Measurements from ENCODE around the gene HSF4. TPM values are rescaled to one million over a fixed set of nuclear protein-coding genes. Genes with fewer than 3 reads are reported as not detected.

The HSF4 gene
- total RNA-seq, 4 donors from 2014 or later, result 11.3 to 51.9 (median 42.3) TPM; not detected in 1

DNA sequence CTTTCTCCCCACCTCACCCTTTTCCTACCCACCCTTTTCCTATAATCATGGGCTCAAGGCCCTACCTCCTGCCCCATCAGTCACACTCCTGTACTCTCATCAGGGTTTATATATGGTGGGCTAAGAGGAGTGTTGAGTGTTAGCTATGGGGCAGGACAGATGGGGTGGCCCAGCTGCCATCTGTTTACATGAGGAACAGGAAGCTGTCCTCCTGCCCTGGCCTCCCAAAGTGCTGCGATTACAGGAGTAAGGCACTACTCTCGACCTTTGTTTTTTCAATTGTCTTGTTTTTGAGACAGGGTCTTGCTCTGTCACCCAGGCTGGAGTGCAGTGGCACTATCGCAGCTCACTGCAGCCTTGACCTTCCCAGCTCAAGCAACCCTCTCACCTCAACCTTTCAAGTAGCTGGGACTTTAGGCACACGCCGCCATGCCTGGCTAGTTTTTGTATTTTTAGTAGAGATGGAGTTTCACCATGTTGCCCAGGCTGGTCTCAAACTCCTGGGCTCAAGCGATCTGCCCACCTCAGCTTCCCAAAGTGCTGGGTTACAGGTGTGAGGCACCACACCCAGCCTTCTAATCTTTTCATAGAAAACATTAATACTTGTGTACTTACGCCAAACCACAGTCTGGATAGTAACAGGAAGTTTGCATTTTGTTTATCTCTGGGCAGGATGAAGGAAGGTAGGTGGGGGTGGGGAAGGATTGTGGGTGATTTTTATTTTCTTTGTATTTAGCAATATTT, 6.5 kb upstream of the HSF4 start:
- Histone ChIP-seq H3K27ac (no peak overlapping the region), H3K27me3 (no peaks in the 10 kb centered on the region), H3K36me3 (no peaks in the 10 kb centered on the region), H3K4me1 (peaks cover 0 to 24% of the 10 kb centered on the region in 2 donors), H3K4me3 (no peak overlapping the region), H3K9me3 (no peaks in the 10 kb centered on the region)
- DNase-seq, result no peak
- TF ChIP-seq, protein P1, sequence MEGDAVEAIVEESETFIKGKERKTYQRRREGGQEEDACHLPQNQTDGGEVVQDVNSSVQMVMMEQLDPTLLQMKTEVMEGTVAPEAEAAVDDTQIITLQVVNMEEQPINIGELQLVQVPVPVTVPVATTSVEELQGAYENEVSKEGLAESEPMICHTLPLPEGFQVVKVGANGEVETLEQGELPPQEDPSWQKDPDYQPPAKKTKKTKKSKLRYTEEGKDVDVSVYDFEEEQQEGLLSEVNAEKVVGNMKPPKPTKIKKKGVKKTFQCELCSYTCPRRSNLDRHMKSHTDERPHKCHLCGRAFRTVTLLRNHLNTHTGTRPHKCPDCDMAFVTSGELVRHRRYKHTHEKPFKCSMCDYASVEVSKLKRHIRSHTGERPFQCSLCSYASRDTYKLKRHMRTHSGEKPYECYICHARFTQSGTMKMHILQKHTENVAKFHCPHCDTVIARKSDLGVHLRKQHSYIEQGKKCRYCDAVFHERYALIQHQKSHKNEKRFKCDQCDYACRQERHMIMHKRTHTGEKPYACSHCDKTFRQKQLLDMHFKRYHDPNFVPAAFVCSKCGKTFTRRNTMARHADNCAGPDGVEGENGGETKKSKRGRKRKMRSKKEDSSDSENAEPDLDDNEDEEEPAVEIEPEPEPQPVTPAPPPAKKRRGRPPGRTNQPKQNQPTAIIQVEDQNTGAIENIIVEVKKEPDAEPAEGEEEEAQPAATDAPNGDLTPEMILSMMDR (IDR thresholded peaks at IDR 0.05), result no peak
- TF ChIP-seq POLR2A (IDR thresholded peaks at IDR 0.05), result no peak
- intact Hi-C loops (cut with DNase I; ENCODE audit: low total_unique reads), result loop anchor here (5.0 kb wide), 1 partner anchor 181 kb away; no protein-coding TSS in a partner anchor

DNA sequence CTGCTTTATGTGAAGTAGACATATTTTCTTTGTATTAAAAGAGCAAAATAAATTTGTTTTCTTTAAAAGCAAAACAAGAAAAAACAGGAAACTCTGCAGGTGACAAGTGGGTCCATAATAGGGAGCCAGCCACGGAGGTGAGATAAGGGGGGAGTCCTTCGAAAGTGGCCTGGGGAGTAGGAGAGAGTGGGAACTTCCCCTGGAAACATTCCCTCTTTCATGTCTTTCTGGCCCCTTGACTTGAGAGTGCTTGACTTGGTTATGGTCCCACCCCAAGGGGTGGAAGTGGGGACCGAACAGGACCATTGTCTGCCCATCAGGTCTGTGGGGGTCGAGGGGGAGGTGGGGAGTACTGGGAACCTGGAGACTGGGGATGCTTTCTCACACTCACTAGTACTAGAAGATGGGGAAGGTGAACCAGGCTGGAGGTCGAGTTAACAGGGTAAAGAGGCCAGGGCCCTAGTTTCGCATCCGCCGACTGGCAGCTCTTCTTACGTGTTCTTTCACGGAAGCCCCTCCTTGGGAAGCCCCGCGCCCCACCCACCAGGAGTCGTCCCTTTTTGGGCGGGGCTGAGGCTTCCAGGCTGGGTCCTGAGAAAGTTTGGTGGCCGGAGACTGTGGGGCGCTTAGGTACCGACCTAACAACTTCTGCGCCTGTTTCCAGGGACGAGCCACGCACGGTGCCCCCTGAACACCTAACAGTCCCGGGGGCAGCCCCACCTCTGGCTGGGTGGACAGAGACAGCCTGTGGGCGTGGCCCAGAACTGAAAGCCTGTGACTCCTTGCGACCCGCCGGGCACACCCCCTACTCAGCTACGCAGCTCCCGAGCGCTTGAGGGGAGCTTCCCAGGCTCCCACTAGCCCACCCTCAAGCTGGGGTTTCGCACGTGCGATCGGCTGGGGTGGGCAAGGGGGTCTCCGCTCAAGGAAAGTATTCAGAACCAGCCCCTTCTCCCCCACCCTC, 5.6 kb upstream of the HSF4 start:
- no peaks in the 10 kb centered on the region for H3K36me3 ChIP-seq
- no peaks in the 10 kb centered on the region for H3K9me3 ChIP-seq
- H3K4me3 ChIP-seq, result peak overlapping the region; percentile 75 to 90
- intact Hi-C loops (cut with DNase I; ENCODE audit: low total_unique reads), result loop anchor here (5.0 kb wide), 1 partner anchor 182 kb away; no protein-coding TSS in a partner anchor
- no peak for TF ChIP-seq POLR2A (IDR thresholded peaks at IDR 0.05)
- TF ChIP-seq, protein P1 (IDR thresholded peaks at IDR 0.05), result no peak
- no peak for DNase-seq
- no peaks in the 10 kb centered on the region for H3K27me3 ChIP-seq
- peak overlapping the region; percentile 70 to 80 for H3K27ac ChIP-seq
- peaks cover 0 to 32% of the 10 kb centered on the region in 2 donors for H3K4me1 ChIP-seq

DNA sequence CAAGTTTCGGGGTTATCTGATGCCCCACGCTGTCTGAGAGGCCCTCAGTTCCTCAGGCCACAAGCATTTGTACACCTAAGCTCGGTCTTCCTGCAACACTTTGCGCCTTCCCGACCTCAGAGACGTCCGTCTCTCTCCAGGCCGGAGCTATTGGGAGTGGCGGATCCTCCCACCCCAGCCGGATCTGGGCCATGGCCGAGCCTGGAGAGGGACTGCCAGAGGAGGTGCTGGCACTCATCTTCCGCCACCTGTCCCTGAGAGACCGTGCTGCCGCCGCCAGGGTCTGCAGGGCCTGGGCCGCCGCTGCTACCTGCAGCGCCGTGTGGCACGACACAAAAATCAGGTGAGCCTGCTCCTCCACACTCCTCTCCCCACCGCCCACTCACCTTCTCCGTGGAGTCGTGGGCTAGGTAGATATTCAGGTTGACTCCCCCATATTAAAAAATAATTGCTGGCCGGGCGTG, 2.9 kb upstream of the HSF4 start:
- intact Hi-C loops (cut with DNase I; ENCODE audit: low total_unique reads), result no loop called here
- Histone ChIP-seq H3K27me3 (no peaks in the 10 kb centered on the region), H3K4me1 (peaks cover 0 to 32% of the 10 kb centered on the region in 2 donors)

DNA sequence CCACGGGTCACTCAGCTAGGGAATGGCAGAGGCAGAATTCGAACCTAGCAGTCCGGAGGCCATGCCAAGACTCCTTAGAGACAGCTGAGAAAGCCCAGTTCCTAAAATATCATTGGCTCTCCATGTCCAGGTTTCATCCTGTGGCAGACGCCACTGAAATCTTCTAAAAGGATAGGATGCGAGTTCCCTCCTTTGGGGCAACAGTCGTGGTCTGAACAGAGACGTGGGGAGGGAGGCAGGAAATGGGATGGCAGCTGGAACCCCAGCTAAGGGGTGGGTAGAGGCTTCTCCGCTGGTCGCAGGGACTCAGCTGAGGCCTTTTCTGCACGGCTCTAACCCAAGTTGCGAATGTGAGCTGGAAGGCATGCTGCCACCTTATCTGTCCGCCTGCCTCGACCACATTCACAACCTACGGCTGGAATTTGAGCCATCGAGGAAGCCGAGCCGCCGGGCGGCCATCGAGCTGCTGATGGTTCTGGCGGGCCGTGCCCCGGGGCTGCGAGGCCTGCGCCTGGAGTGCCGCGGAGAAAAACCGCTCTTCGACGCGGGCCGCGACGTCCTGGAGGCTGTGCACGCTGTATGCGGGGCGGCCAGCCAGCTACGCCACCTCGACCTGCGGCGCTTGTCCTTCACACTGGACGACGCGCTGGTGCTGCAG, 1.9 kb upstream of the HSF4 start:
- H3K4me3 ChIP-seq, result no peak overlapping the region
- H3K4me1 ChIP-seq, result peaks cover 0 to 32% of the 10 kb centered on the region in 2 donors
- no peak for DNase-seq
- intact Hi-C loops (cut with DNase I; ENCODE audit: low total_unique reads), result no loop called here
- H3K27me3 ChIP-seq, result no peaks in the 10 kb centered on the region
- no peaks in the 10 kb centered on the region for H3K9me3 ChIP-seq
- H3K36me3 ChIP-seq, result no peaks in the 10 kb centered on the region
- TF ChIP-seq, protein P1 (IDR thresholded peaks at IDR 0.05), result no peak
- no peak for TF ChIP-seq POLR2A (IDR thresholded peaks at IDR 0.05)
- no peak overlapping the region for H3K27ac ChIP-seq

More for the DNA sequence above, 2.9 kb upstream of the HSF4 start:
- Histone ChIP-seq H3K27ac (no peak overlapping the region), H3K36me3 (no peaks in the 10 kb centered on the region), H3K9me3 (no peaks in the 10 kb centered on the region), H3K4me3 (no peak overlapping the region)
- DNase-seq, result no peak
- TF ChIP-seq POLR2A (IDR thresholded peaks at IDR 0.05), result no peak
- TF ChIP-seq, protein P1 (IDR thresholded peaks at IDR 0.05), result no peak
